Activated CD4-positive, alpha-beta T cell treated with anti-CD3 and anti-CD28 coated beads, Interleukin-2, amount 50 U/mL, for 48 hours (primary cell): ENCODE data around the gene KAT2B.

Experiments
- DNase-seq, 2 experiments: peaks; one replicate each; pipeline ENCODE4 v3.0.0-alpha.2; 2020

The KAT2B gene

DNA sequence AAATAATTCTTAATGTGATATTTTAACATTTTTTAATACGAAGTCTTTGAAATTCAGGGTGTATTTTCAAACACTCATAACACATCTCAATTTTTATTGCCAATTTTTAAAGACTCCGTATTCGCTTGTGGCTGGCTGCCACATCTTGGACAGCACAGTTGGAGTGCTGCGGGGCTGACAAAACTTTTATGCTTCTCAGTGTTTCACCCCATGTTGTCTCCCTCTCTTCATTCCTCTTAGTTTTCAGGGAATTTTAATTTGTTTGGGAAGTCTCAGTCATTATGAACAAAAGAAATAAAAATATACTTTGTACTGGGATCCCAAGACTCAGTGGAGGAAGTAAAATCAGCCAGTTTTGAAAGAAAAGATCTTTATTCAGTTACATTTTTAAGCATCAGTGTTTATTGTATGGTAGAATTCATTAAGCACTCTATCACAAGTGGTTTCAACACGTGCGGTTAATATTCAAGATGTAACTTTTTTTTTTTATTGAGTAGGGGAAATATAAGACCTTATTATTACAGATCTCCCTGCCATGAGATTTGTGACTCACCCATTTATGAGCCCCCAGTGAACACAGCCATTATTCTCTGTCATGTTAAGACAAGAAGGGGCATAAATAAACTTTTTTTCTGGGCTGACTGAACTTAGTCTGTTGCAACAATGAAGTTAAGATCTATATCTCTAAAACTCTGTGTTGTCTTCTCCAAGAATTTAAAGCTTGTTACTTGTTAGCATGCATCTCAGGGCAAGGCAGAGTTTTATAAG lies 26.8 kb downstream of the KAT2B start:
- no peak for DNase-seq

DNA sequence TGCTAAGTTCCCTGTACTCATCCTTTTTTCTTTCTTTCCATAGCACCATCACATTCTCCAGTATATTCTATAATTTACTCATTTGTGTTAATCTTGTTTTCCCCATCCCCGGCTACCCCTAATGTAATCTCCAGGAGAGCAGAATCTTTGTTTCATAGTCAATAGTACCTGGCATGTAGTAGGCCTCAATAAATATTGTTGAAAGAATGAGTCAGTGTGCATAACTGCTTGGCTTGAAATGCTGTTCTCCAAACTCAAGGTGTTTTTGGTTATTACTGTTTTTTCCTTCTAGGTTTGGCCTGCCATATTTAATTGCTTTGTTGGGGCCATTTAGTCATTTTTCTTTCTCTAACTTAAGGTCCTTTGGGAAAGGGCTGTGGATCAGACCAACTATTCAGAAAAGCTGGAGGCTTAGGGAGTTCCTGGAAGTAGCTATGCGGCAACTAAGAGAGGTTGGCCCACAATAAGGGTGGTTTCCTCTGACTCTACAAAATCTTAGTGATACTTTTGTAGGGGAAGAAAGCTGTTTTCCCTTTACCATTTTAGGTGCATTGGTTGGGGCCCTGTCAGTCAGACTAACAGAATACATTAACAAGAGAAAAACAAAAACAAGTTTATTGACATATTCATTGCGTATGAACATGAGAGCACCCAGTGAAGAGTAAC lies 28.4 kb downstream of the KAT2B start:
- DNase-seq = no peak

DNA sequence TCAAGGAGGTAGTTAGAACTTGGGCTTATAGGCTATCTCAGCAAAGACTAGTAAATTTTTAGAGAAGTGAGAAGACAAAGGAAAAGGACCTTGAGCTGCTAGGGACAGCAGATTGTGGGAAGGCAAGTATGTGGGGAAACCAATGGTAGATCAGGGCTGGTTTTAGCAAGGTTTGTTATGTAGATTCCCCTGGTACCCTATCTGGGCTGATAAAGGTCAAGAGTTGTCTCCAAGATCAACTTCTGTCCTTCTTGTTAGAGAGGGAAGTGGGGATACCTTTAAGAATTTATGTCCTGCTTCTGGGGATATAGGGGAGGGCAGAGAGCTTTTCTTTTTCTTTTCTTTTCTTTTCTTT lies 28.9 kb downstream of the KAT2B start:
- no peak for DNase-seq

DNA sequence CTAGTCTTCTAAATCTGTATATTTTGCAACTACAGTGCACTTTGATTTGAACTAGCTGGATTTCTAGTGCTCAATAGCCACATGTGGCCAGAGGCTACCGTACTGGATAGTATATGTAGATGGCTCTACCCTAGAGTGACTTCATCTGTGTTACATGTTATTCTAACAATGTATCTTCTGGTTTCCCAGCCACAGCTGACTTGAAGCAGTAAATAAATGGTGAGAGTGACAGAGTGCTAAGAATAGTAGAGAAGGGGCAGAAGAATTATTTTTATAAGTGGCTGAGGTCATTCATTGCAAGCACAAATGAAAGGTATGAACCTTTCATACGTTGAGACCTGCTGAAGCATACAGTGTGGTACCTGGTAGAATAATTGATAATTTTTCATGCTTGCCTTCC lies 30.9 kb downstream of the KAT2B start:
- DNase-seq = no peak

DNA sequence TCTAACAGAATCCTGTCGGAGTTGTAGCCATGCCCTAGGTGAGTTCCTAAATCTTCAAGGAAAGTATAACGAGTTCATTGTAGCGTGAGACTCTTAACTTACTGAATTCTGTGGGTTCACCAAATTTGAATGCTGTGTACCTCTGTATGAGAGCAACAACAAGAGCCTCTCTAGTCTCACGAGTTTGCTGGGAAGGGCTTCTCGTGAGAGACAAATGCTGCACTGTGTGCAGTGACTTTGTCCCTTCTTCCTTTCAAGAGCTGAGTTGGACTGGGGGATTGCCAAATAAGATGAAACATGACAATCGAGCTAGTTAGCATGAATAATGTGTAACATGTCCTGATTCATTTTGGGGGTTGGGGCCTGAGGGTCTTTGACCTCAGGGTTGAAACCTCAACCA lies 32.2 kb downstream of the KAT2B start:
- DNase-seq = no peak

DNA sequence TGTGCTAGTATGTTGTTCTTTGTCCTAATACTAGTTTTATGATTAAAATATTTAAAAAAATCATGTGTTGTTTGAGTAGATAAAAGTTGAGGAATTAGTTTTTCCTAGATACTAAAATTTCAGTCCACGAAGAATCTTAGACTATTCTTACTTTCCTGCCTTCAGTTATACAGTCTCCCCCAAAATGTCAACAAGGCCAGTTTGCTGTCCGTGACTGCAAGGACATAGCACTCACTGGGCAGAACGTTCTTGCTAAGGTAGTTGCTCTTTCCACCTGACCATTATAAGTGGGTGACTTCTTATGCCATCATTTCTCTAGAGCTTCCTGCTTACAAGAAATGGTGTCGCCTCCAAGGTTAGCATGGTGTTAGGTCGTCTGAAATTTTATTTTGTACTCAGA lies 32.8 kb downstream of the KAT2B start:
- DNase-seq = no peak

DNA sequence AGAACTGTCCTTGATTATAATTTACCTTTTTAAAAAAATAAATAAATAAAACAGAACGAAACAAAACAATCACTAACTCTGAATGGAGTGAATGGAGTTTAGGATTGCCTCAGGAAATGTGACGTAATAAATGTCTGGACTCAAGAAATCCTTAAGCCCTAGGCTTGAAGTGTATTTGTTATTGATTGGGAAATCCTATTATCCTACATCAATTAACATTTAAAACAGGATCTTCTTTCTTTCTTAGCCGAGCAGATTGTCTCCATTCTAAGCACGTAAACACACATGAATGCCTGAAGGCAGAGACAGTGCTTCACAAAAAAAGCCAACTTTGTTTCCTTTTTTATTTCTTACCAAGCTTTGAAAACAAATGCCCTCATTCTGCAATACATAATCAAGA lies 33.4 kb downstream of the KAT2B start:
- DNase-seq = no peak

DNA sequence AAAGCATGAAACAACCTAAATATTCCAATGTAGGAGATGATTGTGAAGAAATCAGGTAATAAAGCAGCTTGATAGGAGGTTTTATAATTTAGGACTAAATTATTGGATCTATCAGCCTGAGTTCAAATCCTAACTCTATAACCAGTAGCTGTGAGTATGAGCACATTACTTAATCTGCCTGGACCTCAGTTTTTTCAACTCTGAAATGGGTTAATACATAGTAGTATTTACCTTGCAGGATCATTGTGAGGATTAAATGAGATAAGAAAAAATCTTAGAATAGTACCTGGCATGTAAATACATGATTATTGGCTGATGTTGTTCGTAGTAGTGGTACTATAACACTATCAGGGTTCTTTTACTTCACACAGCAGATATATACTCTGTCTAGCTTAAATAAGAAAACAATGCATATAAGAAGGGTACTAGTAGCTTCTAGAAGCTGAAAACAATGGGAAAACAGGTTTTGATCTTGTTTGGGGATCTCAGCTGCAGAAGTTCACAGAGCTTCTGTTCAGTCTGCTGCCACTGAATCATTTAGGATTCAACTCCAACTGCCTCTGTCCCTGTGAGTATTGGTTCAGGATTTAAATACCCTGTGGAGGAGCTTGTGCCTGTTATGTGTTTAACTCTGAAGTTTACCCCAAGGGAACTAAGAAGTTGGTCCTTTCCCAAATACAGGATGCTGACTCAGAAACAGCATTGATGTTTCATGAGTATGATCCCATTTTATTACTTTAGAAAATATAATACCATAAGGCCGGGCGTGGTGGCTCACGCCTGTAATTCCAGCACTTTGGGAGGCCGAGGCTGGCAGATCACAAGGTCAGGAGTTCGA lies 34.2 kb downstream of the KAT2B start:
- no peak for DNase-seq

DNA sequence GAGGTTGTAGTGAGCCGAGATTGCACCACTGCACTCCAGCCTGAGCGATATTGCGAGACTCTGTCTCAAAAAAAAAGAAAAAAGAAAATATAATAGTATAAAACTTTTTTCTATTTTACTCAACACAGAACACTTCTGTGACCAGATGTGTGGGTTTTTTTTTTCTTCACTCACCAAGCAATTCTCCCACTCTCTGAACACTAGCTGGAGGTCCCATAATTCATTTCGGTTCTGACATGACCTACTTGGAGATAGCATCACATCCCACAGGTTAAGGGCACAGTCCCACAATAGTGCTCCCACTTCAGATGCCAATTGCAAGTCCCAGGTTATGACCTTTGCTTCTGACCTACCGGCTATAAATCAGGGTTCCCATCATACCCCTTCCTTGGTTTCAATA lies 35.0 kb downstream of the KAT2B start:
- no peak for DNase-seq

DNA sequence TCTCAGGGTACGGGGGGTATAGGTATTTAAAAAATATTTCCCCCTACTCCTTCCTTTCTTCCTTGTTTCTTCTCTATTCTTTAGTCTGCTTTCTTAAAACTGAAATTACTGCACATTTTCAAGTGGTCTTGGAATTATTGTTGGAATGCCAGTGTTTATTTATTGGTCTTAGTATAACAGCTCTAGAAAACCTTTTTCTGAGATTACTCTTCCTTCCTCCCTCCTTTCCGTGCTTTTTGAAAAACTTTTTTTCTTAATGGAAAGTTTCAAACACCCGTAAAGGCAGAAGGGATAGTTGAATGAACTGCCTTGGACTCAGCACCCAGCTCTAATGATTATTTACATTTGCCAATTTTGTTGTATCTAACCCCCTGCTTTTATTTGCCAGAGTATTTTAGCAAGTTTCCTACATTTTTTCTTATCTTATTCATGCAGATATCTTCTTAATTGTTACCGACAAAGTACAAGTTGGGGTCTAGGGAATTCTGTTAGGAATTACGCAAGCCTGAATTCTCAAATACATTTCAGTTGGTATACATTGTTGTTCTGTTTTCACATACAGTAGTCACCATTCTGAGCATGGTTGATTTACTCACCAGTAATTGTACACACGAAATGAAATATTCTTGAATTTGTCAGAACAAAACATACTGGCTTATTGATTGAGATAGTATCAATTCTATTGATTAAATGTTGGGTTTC lies 36.2 kb downstream of the KAT2B start:
- no peak for DNase-seq

DNA sequence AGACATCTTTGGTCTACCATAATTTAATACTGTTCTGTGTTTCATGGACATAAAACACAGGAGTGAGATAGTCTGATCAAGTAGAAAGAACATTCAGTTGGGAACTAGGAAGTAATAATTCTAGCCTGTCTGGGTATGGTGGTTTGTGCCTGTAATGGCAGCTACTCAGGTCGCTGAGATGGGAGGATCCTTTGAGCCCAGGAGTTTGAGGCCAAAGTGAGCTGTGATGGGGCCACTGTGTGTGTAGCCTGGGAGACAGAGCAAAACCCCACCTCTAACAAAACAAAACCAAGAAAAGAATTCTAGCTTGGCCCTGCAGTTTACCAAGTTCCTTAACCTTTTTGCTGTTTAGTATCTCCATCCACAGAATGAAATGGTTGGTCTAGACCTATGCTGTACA lies 36.8 kb downstream of the KAT2B start:
- no peak for DNase-seq

DNA sequence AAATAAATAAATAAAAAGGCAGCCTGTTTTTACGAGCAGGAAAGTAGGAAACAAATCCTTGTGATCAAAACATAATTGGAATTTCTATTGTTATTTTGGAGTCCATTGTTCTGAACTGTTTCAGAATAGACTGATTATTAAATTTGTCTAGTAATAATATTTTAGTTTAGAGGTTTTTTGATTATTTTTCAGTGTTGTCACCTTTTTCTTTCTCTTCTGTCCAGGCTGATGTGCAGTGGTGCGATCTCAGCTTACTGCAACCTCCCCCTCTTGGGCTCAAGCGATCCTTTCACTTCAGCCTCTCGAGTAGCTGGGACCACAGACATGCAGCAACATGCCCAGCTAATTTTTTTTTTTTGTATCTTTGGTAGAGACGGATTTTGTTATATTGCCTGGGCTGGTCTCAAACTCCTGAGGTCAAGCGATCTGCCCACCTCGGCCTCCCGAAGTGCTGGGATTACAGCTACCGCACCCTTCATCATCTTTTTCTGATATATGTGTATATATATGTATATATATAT lies 38.0 kb downstream of the KAT2B start:
- DNase-seq = no peak

DNA sequence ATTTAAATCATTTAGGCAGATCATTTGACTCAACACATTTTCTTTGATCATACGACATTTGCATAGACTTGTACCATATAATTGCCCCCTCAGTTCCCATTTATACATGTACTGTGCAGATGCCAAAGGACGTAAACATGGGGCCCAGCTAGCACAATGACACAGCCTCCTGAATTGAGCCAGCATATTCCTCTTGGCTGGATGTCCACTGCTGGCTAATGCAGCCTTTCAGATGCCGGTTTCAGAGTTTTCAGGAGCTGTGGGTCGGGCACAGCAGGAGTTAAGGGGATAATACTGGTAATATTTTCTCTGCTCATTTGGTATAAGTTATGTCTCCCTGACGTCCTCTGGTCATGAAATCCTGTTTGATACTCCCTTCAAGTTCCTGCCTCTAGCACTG lies 39.4 kb downstream of the KAT2B start:
- no peak for DNase-seq

DNA sequence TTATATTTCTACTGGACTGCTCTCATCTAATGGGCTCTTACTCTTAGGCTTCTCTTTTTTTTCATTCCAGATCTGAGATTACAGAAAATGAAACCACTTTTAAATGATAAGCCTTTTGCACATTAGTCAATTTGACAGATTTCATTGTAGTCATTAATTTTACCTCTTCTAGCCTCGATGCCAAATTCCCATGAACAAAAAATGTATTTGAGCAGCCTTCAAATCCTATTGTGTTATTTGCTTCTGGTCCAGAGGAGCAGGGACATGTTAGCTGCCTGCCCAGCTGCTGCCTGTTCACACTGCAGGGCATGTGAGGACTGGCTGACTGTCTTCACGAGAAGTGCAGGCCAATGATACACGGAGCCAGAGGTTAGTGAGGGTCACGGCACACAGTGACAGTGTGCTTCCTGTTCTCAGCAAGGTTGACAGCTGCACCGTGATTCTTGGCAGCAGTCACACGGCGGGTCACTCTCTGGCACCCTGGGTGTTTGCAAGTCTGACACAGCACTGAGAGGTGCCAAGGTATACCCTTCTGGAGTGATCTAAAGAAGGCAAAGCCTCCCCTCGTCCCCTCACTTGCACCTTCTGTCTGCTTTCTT lies 40.8 kb downstream of the KAT2B start:
- peak; percentile 13 to 22 for DNase-seq

DNA sequence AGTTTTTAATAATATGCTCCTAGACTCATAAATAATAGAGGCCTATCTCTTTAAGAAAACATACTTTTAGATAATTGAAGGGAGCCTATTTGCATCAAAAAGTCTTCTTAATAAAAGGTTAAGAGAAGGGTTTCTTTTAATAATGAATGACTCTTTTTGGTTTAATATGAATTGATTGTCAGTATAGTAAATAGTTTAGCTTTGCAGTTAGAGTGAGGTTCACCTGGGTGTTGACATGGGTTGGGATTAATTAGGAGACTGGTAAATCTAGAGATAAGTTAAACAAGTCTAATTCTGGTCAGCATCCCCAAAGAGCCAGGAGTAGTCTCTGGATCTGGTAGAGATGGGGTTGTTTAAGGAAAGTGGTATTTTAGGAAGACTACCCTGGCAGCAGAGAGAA lies 43.0 kb downstream of the KAT2B start:
- DNase-seq = no peak

DNA sequence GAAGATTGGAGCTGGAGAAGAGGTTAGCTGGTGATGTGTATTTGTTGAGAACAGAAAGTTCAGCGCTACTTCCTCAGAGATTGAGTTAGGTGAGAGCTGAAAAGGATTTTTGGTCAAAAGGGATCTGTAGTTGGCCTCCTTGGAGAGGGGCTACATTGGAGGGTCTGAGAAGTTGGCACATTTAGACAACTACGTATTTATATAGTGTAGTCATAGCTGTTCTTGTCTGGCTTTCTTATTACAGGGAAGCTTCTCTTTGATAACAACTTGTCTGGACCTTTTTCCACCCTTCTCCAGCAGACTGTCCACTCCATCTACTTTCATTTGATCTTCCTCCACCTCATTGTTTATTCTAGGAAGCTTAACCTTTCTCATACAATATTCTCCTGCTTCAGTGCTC lies 43.7 kb downstream of the KAT2B start:
- no peak for DNase-seq

DNA sequence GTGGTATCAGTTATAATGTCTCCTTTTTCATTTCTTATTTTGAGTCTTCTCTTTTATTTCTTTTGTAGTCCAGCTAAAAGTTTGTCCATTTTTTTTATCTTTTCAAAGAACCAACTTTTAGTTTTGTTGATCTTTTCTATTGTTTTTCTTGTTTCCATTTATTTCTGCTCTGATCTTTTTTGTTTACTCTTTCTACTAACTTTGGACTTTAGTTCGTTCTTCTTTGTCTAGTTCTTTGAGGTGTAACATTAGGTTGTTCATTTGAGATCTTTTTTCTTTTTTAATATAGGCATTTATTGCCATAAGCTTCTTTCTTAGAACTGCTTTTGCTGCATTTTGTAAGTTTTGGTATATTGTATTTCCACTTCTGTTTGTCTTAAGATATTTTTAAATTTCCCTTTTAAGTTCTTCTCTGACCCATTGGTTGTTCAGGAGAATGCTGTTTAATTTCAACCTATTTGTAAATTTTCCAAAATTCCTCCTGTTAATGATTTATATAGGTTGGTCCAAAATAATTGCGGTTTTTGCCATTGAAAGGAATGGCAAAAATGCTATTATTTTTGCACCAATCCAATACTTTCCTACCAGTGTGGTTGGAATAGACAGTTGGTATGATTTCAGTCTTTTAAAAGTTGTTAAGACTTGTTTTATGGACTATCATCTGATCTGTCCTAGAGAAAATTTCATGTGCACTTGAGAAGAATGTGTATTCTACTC lies 51.2 kb downstream of the KAT2B start:
- DNase-seq = no peak

DNA sequence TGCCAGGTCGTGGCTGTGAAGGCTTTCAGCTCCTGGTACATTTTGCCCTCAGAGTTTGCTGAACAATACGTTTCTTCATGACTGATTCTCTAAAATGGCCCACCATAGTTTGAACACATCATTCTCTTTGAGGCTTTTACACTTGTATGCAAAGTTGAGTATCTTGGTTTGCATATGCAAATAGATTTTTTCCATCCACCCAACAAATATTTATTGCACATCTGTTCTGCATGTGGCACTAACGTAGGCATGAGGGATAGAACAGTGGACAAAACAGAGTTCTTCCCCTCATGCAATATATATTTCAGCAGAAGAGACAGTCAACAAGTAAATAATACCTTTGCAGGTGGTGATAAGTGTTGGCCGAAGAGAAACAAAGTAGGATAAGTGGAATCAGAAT lies 55.2 kb downstream of the KAT2B start:
- no peak for DNase-seq

DNA sequence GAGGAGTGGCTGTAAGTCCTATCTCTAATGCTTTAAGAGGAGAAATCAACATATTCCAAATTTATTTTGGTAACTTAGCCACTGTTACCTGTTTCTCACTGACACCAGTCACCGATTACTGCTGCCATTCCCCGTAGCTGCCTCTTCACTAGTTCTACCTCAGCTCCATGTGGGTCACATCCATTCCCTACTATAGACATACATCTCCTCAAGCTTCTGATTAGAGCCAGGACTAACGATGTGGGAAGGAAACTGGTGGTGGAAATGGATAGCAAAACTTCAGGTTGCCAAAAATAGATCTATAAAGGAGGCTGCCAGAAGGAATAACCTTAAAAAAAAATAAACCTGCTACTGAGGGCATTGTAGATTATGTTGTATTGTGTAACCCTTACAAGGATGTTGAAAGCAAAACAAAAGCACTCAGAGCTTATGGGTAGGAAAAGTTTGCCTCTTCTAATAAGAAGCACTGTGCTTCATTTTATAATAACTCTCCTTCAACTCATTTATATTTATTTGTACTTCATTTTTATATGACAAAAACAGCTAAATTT lies 56.0 kb downstream of the KAT2B start:
- no peak for DNase-seq

DNA sequence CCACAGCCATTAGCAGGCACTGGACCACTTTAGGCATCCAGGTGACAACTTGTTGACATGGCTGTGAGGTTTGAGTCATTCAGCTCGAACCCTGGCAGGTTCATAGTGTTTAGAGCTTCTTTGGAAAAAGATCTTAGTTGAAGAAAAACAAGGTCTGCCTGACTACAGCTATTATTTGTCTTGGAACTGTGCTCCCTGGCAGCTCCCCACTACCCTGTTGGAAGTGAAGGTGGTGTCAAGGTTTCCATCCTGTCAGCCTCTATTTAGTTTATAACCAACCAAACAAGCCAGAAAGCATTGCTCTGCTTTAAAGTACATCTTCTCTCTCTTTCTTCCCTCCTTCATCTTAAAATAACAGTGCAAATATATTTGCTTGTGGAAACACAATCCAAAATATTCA lies 56.8 kb downstream of the KAT2B start:
- no peak for DNase-seq

DNA sequence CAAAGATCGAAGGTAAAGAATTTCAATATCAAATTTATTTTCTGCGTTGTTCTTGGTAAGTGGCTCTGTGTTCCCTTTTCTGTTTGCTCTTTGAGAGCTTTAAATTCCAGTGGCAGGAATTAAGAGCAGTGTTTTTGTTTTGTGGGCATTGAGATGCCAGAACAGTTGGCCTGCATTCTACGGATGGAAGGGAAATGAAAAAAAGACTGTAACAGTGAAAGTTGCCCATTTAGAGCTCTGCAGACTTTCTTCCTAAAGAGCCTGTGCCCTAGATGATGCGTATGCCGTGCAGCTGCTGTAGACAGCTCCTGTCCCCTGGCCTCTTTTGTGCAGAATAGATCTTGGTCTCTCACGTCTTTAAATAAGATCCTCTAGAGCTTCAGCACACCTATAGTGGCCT lies 58.8 kb downstream of the KAT2B start:
- no peak for DNase-seq

DNA sequence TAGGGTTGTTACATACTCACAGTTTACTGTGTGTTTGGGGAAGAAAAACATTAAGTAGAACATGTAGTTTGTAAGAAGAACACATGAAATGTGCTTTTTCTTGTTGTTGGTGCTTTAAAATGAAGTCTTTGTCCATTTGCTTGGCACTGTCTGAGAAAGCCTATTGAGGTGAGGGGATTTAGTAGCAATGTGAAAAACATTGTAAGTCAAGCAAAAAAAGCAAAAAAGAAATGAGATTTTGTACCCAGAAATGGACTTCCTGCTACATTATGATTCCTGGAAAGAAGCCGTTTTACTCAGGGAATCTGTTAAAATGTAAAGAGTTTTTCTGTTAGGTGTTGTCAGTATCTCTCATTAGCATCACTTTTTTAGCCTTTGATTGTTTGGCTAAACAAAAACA lies 59.9 kb downstream of the KAT2B start:
- DNase-seq = no peak
